Right cardiac atrium (tissue), 5 donors: ENCODE data around the gene AK9. TPM values are rescaled to one million over a fixed set of nuclear protein-coding genes. Genes with fewer than 3 reads are reported as not detected.
A peak's percentile ranks its signal among the peaks of the same experiment; 100 is the strongest.

Experiments used
- ATAC-seq, 2 donors: fragments of 200-7000 bp; cut with Tn5 transposase; one replicate each; pipeline versions ENCODE4 v1.8.0 to v1.9.1; 2020; ENCODE audit warnings: moderate library complexity in 2 of 2, mild to moderate bottlenecking in 1 of 2
- DNase-seq, 3 donors: peaks; one replicate each; pipeline ENCODE4 v3.0.0-alpha.2; 2020
- H3K27ac ChIP-seq: one replicate; pipeline ENCODE4 v1.5.1; 2013; ENCODE audit warnings: mild to moderate bottlenecking, low read length, control low read depth, moderate library complexity
- H3K27me3 ChIP-seq: one replicate; pipeline ENCODE4 v1.6.1; 2013; ENCODE audit not compliant: control insufficient read depth, insufficient read depth
- H3K4me1 ChIP-seq: one replicate; pipeline ENCODE4 v1.6.1; 2013; ENCODE audit warnings: low read length; ENCODE audit not compliant: control insufficient read depth, insufficient read depth
- H3K4me3 ChIP-seq: one replicate; pipeline ENCODE4 v1.5.1; 2013; ENCODE audit warnings: low read length, control low read depth
- H3K9me3 ChIP-seq: one replicate; pipeline ENCODE4 v1.6.1; 2013; ENCODE audit warnings: low read length; ENCODE audit not compliant: control insufficient read depth
- WGBS: extraction: QIAGEN DNeasy Blood & Tissue Kit; methylation state at CpG from one replicate; pipeline ENCODE4 v1.1.7; 2013; 5-methylcytosine and 5-hydroxymethylcytosine counted together
- intact Hi-C, 4 donors: fragments of 100-400 bp; cut with DNase I; formaldehyde crosslinking; loops; one replicate each; pipeline versions ENCODE4 v1.11.0 to v1.14.0; 2022 to 2023
- polyA plus RNA-seq: library from polyadenylated mRNA; stranded (reverse); fragments of 200-250 nt; gene quantifications from one replicate; pipeline ENCODE4 v1.2.3, GENCODE V29; 2013
- total RNA-seq, 4 donors: library from RNA; stranded (reverse); fragmentation: NEBNext Ultra II Directional; extraction: Animal tissue kit (Norgen Biotek cat#: 25700); gene quantifications; one replicate each; pipeline ENCODE4 v1.2.1, GENCODE V29; 2021
- donor health status: healthy with polysubstance abuse.
- donor health status: DM: no; HTN: yes; CAD: no.
- donor health status: DM: no; HTN: no; CAD: no.
- donor health status: DM: no; HTN: yes; CAD: no; lungs with severe emphysema.
- donor health status: DM: yes; HTN: yes; CAD: no.

AK9 gene
- total and polyA plus RNA-seq, 5 donors, result 8.3 to 13.2 (median 12.4) TPM

GRCh38 chr6:109512271-109512817, 178.7 kb downstream of the AK9 start:
- Histone ChIP-seq H3K27me3 (no peaks in the 10 kb centered on the region), H3K4me1 (peaks cover 3% of the 10 kb centered on the region), H3K4me3 (no peak overlapping the region), H3K9me3 (no peaks in the 10 kb centered on the region), H3K27ac (no peak overlapping the region)
- DNase-seq (no peak), ATAC-seq (peak; percentile 79 to 88)
- WGBS, result 47% methylated on average over 2 of the region's 2 CpGs
- intact Hi-C loops, result no loop called here

- H3K27me3 ChIP-seq, result no peaks in the 10 kb centered on the region
- WGBS, result 54% methylated on average over 2 of the region's 2 CpGs
- DNase-seq, result no peak
- intact Hi-C loops, result no loop called here
- no peak for ATAC-seq
- peaks cover 3% of the 10 kb centered on the region for H3K4me1 ChIP-seq
- no peak overlapping the region for H3K4me3 ChIP-seq
- H3K9me3 ChIP-seq, result no peaks in the 10 kb centered on the region
- no peak overlapping the region for H3K27ac ChIP-seq
These were observed 179.2 kb downstream of the AK9 start for GRCh38 chr6:109511832-109512231.

- Histone ChIP-seq H3K4me3 (no peak overlapping the region), H3K4me1 (peaks cover 3% of the 10 kb centered on the region), H3K27me3 (no peaks in the 10 kb centered on the region), H3K9me3 (no peaks in the 10 kb centered on the region), H3K27ac (no peak overlapping the region)
- ATAC-seq (no peak), DNase-seq (no peak)
- intact Hi-C loops, result no loop called here
- 65% methylated on average over 1 of the region's 1 CpG for WGBS
These were observed 180.6 kb downstream of the AK9 start for GRCh38 chr6:109510358-109510757.

- intact Hi-C loops, result no loop called here
- no peaks in the 10 kb centered on the region for H3K9me3 ChIP-seq
- ATAC-seq (no peak), DNase-seq (no peak)
- H3K4me3 ChIP-seq, result no peak overlapping the region
- WGBS, result 78% methylated on average over 4 of the region's 4 CpGs
- no peaks in the 10 kb centered on the region for H3K4me1 ChIP-seq
- no peak overlapping the region for H3K27ac ChIP-seq
- H3K27me3 ChIP-seq, result no peaks in the 10 kb centered on the region
These were observed 182.7 kb downstream of the AK9 start for GRCh38 chr6:109508166-109508860.

- Histone ChIP-seq H3K9me3 (no peaks in the 10 kb centered on the region), H3K27ac (no peak overlapping the region), H3K4me1 (no peaks in the 10 kb centered on the region), H3K4me3 (no peak overlapping the region), H3K27me3 (no peaks in the 10 kb centered on the region)
- intact Hi-C loops, result no loop called here
- DNase-seq (no peak), ATAC-seq (no peak)
- WGBS, result 77% methylated on average over 4 of the region's 4 CpGs
These were observed 183.4 kb downstream of the AK9 start for GRCh38 chr6:109507490-109508072.

GRCh38 chr6:109506841-109507240, 184.2 kb downstream of the AK9 start:
- intact Hi-C loops, result no loop called here
- 89% methylated on average over 2 of the region's 2 CpGs for WGBS
- H3K27me3 ChIP-seq, result no peaks in the 10 kb centered on the region
- H3K4me3 ChIP-seq, result no peak overlapping the region
- no peak for ATAC-seq
- H3K9me3 ChIP-seq, result no peaks in the 10 kb centered on the region
- no peaks in the 10 kb centered on the region for H3K4me1 ChIP-seq
- DNase-seq, result no peak
- H3K27ac ChIP-seq, result no peak overlapping the region

- ATAC-seq (no peak), DNase-seq (no peak)
- intact Hi-C loops, result no loop called here
- H3K4me1 ChIP-seq, result no peaks in the 10 kb centered on the region
- H3K27ac ChIP-seq, result no peak overlapping the region
- 91% methylated on average over 2 of the region's 2 CpGs for WGBS
- H3K4me3 ChIP-seq, result no peak overlapping the region
- H3K9me3 ChIP-seq, result no peaks in the 10 kb centered on the region
- H3K27me3 ChIP-seq, result no peaks in the 10 kb centered on the region
These were observed 184.7 kb downstream of the AK9 start for GRCh38 chr6:109506314-109506713.

- Histone ChIP-seq H3K9me3 (no peaks in the 10 kb centered on the region), H3K4me1 (no peaks in the 10 kb centered on the region), H3K27ac (no peak overlapping the region), H3K27me3 (no peaks in the 10 kb centered on the region), H3K4me3 (no peak overlapping the region)
- intact Hi-C loops, result no loop called here
- 80% methylated on average over 10 of the region's 10 CpGs for WGBS
- ATAC-seq (no peak), DNase-seq (no peak)
These were observed 187.4 kb downstream of the AK9 start for GRCh38 chr6:109503327-109504224.

- Histone ChIP-seq H3K4me3 (no peak overlapping the region), H3K4me1 (no peaks in the 10 kb centered on the region), H3K27ac (no peak overlapping the region), H3K9me3 (no peaks in the 10 kb centered on the region), H3K27me3 (no peaks in the 10 kb centered on the region)
- no peak for ATAC-seq
- intact Hi-C loops, result no loop called here
- WGBS, result 85% methylated on average over 2 of the region's 2 CpGs
- no peak for DNase-seq
These were observed 192.1 kb downstream of the AK9 start for GRCh38 chr6:109498936-109499335.

- H3K9me3 ChIP-seq, result no peaks in the 10 kb centered on the region
- ATAC-seq, result no peak
- no peak overlapping the region for H3K4me3 ChIP-seq
- intact Hi-C loops, result no loop called here
- H3K27me3 ChIP-seq, result no peaks in the 10 kb centered on the region
- H3K4me1 ChIP-seq, result no peaks in the 10 kb centered on the region
- DNase-seq, result no peak
- no peak overlapping the region for H3K27ac ChIP-seq
- 81% methylated on average over 4 of the region's 4 CpGs for WGBS
These were observed 192.9 kb downstream of the AK9 start for GRCh38 chr6:109498052-109498451.
